SU-DHL-6 (cell line): ENCODE results near the gene JAK1.

Source experiments
- H2AFZ ChIP-seq: fragments of 200-600 bp; sonication (generic); 2 replicates; pipeline ENCODE4 v1.6.1; 2014; ENCODE audit warnings: low read depth, mild to moderate bottlenecking, moderate library complexity, mixed read lengths, antibody characterized with exemption, low read length; ENCODE audit not compliant: severe bottlenecking
- H3F3A ChIP-seq: fragments of 200-600 bp; shearing (Covaris generic); 2 replicates; pipeline ENCODE4 v1.6.0; 2016; ENCODE audit warnings: antibody characterized with exemption, mild to moderate bottlenecking; ENCODE audit not compliant: insufficient read depth
- H3K27ac ChIP-seq: fragments of 200-600 bp; sonication (generic); 2 replicates; pipeline ENCODE4 v1.5.1; 2016; ENCODE audit warnings: low read depth, mild to moderate bottlenecking, low read length, moderate library complexity, mixed read lengths
- H3K27me3 ChIP-seq: fragments of 200-600 bp; sonication (generic), shearing (Covaris generic); 2 replicates; pipeline ENCODE4 v1.6.0; 2014; ENCODE audit warnings: mild to moderate bottlenecking, low read length
- H3K36me3 ChIP-seq: fragments of 200-600 bp; sonication (generic); 2 replicates; pipeline ENCODE4 v1.6.1; 2014; ENCODE audit warnings: mild to moderate bottlenecking, low read length, mixed read lengths
- H3K4me2 ChIP-seq: fragments of 300-600, 200-600 bp; shearing (Covaris generic), sonication (generic); 2 replicates; pipeline ENCODE4 v1.6.0; 2014; ENCODE audit warnings: low read length, low read depth, mild to moderate bottlenecking; ENCODE audit not compliant: poor library complexity, severe bottlenecking
- H3K4me3 ChIP-seq: fragments of 200-600 bp; sonication (generic); 2 replicates; pipeline ENCODE4 v1.5.1; 2014; ENCODE audit warnings: antibody characterized with exemption, low read length, mild to moderate bottlenecking, mixed read lengths; ENCODE audit not compliant: insufficient read depth, poor library complexity, severe bottlenecking
- H3K79me2 ChIP-seq: fragments of 200-600 bp; sonication (generic); 2 replicates; pipeline ENCODE4 v1.6.1; 2014; ENCODE audit warnings: mild to moderate bottlenecking, low read length, moderate library complexity; ENCODE audit not compliant: insufficient read depth
- H3K9ac ChIP-seq: fragments of 200-600 bp; sonication (generic); 2 replicates; pipeline ENCODE4 v1.7.0; 2014; ENCODE audit warnings: mild to moderate bottlenecking, low read length
- H3K9me2 ChIP-seq: fragments of 200-600 bp; sonication (generic); replicated peaks from 2 replicates; pipeline ENCODE4 v1.6.1; 2014; ENCODE audit warnings: low read length; ENCODE audit not compliant: insufficient read depth
- H3K9me3 ChIP-seq: fragments of 200-600 bp; sonication (generic); 2 replicates; pipeline ENCODE4 v1.6.1; 2014; ENCODE audit warnings: low read length, mixed read lengths; ENCODE audit not compliant: insufficient read depth
- H4K20me1 ChIP-seq: fragments of 200-600 bp; sonication (generic); 2 replicates; pipeline ENCODE4 v1.6.1; 2014; ENCODE audit warnings: low read depth, mild to moderate bottlenecking, antibody characterized with exemption, low read length, moderate library complexity, mixed read lengths
- CTCF ChIP-seq: fragments of 200-600 bp; sonication (generic); IDR thresholded peaks from one replicate; pipeline ENCODE4 v1.5.1; 2017; ENCODE audit warnings: antibody characterized with exemption, mild to moderate bottlenecking, low read length, moderate library complexity; ENCODE audit not compliant: insufficient read depth, poor library complexity, severe bottlenecking
- EZH2phosphoT487 ChIP-seq: fragments of 200-600 bp; sonication (generic), shearing (Covaris generic); conservative IDR thresholded peaks from 2 replicates; pipeline ENCODE4 v1.6.1; 2018; ENCODE audit warnings: mild to moderate bottlenecking, antibody characterized with exemption, low read length, moderate library complexity, mixed read lengths

JAK1 gene

GRCh38 chr1:64814427-64814826 lies 151.9 kb downstream of the JAK1 start:
- H4K20me1 ChIP-seq: no peaks in the 10 kb centered on the region

GRCh38 chr1:64811131-64811530 lies 155.2 kb downstream of the JAK1 start:
- Histone ChIP-seq H3K79me2 (no peaks in the 10 kb centered on the region), H4K20me1 (no peaks in the 10 kb centered on the region), H3K4me2 (no peak overlapping the region), H3K27me3 (no peaks in the 10 kb centered on the region), H3K4me3 (no peak overlapping the region), H2AFZ (no peak overlapping the region), H3K9me3 (no peaks in the 10 kb centered on the region), H3K27ac (no peak overlapping the region), H3K9me2 (no peaks in the 10 kb centered on the region), H3K36me3 (no peaks in the 10 kb centered on the region), H3K9ac (no peak overlapping the region), H3F3A (no peaks in the 10 kb centered on the region)
- TF ChIP-seq CTCF (no peak), EZH2phosphoT487 (no peak)

More at GRCh38 chr1:64814427-64814826, 151.9 kb downstream of the JAK1 start:
- no peak overlapping the region for H3K4me2 ChIP-seq
- H3K4me3 ChIP-seq: no peak overlapping the region
- H3K27me3 ChIP-seq: no peaks in the 10 kb centered on the region
- no peak overlapping the region for H3K27ac ChIP-seq
- H3K9me2 ChIP-seq: no peaks in the 10 kb centered on the region
- no peak overlapping the region for H3K9ac ChIP-seq
- no peaks in the 10 kb centered on the region for H3K36me3 ChIP-seq
- H3K79me2 ChIP-seq: no peaks in the 10 kb centered on the region
- H2AFZ ChIP-seq: no peak overlapping the region
- TF ChIP-seq CTCF (no peak), EZH2phosphoT487 (no peak)
- no peaks in the 10 kb centered on the region for H3K9me3 ChIP-seq
- H3F3A ChIP-seq: no peaks in the 10 kb centered on the region

- H3K4me2 ChIP-seq: no peak overlapping the region
- no peaks in the 10 kb centered on the region for H4K20me1 ChIP-seq
- H3F3A ChIP-seq: no peaks in the 10 kb centered on the region
- no peaks in the 10 kb centered on the region for H3K9me2 ChIP-seq
- no peaks in the 10 kb centered on the region for H3K27me3 ChIP-seq
- no peak overlapping the region for H3K27ac ChIP-seq
- no peak overlapping the region for H3K4me3 ChIP-seq
- H3K9me3 ChIP-seq: no peaks in the 10 kb centered on the region
- no peak overlapping the region for H3K9ac ChIP-seq
- H2AFZ ChIP-seq: no peak overlapping the region
- H3K79me2 ChIP-seq: no peaks in the 10 kb centered on the region
- H3K36me3 ChIP-seq: no peaks in the 10 kb centered on the region
- TF ChIP-seq EZH2phosphoT487 (no peak), CTCF (no peak)
These were observed 156.3 kb downstream of the JAK1 start for GRCh38 chr1:64810001-64810400.

GRCh38 chr1:64809309-64809708 lies 157.0 kb downstream of the JAK1 start:
- Histone ChIP-seq H3F3A (no peaks in the 10 kb centered on the region), H3K9me3 (no peaks in the 10 kb centered on the region), H3K36me3 (no peaks in the 10 kb centered on the region), H3K27ac (no peak overlapping the region), H3K9me2 (no peaks in the 10 kb centered on the region), H3K4me2 (no peak overlapping the region), H3K79me2 (no peaks in the 10 kb centered on the region), H3K9ac (no peak overlapping the region), H3K4me3 (no peak overlapping the region), H4K20me1 (no peaks in the 10 kb centered on the region), H3K27me3 (no peaks in the 10 kb centered on the region), H2AFZ (no peak overlapping the region)
- no peak for TF ChIP-seq CTCF
- no peak for TF ChIP-seq EZH2phosphoT487
